DOHH2 (cell line): ENCODE measurements around the gene OTOR.

Experiments
- CTCF ChIP-seq: fragments of 200-600 bp; sonication (generic); IDR thresholded peaks from one replicate; pipeline ENCODE4 v1.5.1; 2014; ENCODE audit warnings: antibody characterized with exemption, mild to moderate bottlenecking, low read depth, low read length; ENCODE audit not compliant: poor library complexity, severe bottlenecking
- EZH2phosphoT487 ChIP-seq: fragments of 200-600 bp; sonication (generic); IDR thresholded peaks from 2 replicates; pipeline ENCODE4 v1.6.1; 2017; ENCODE audit warnings: borderline replicate concordance, mild to moderate bottlenecking, antibody characterized with exemption, low read length, moderate library complexity, mixed read lengths

GRCh38 chr20:16777126-16777525 is 29.0 kb downstream of the OTOR start:
- TF ChIP-seq EZH2phosphoT487 (no peak), CTCF (no peak)
